ENCODE data around the gene LTB4R2.

DNA sequence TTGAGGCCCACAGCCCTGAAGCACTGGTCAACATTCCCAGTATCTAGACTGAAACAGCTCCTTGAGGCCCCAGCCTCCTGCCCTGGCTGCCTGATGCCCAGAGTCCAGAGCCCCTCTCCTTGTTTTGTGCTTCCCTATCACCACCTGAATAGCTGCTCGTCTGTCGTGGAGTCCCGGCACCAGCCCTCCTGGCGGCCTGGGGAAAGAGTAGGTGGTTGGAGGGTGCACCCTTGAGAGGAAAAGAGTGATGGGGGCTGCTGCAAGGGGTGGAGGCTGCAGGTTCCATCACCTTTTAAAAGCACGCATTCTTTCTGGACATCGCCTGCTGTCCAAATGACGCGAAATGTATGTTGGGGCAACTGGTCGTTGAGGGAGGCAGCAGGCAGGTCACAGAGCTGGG lies 41.7 kb upstream of the LTB4R2 start:
- no peak for TF ChIP-seq POLR2A (IDR thresholded peaks at IDR 0.05)
- TF ChIP-seq, protein P1, sequence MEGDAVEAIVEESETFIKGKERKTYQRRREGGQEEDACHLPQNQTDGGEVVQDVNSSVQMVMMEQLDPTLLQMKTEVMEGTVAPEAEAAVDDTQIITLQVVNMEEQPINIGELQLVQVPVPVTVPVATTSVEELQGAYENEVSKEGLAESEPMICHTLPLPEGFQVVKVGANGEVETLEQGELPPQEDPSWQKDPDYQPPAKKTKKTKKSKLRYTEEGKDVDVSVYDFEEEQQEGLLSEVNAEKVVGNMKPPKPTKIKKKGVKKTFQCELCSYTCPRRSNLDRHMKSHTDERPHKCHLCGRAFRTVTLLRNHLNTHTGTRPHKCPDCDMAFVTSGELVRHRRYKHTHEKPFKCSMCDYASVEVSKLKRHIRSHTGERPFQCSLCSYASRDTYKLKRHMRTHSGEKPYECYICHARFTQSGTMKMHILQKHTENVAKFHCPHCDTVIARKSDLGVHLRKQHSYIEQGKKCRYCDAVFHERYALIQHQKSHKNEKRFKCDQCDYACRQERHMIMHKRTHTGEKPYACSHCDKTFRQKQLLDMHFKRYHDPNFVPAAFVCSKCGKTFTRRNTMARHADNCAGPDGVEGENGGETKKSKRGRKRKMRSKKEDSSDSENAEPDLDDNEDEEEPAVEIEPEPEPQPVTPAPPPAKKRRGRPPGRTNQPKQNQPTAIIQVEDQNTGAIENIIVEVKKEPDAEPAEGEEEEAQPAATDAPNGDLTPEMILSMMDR (IDR thresholded peaks at IDR 0.05) = no peak

Measured in suprapubic skin (tissue), 3 donors.